ENCODE results near the gene VOPP1.
"Not testable (repeated sequence)": the region's sequence is repeated elsewhere in the genome, so short reads cannot be mapped to it uniquely, and the experiment has no call there.

Gene VOPP1

GRCh38 chr7:55514546-55515265, 57.6 kb downstream of the VOPP1 start:
- TF ChIP-seq CTCF (IDR thresholded peaks at IDR 0.05; ENCODE audit: low read depth, low read length), result no peak
- Histone ChIP-seq H3K27ac (no peak overlapping the region), H3K9me3 (ENCODE audit: severe bottlenecking) (no peaks in the 10 kb centered on the region), H3K27me3 (ENCODE audit: insufficient read depth, low read depth, severe bottlenecking) (no peaks in the 10 kb centered on the region), H3K36me3 (peaks cover 11% of the 10 kb centered on the region), H3K4me3 (ENCODE audit: low read depth, low read length) (no peak overlapping the region)
- no peak for DNase-seq

GRCh38 chr7:55513868-55514267, 58.4 kb downstream of the VOPP1 start:
- Histone ChIP-seq H3K36me3 (peaks cover 11% of the 10 kb centered on the region), H3K27me3 (ENCODE audit: insufficient read depth, low read depth, severe bottlenecking) (no peaks in the 10 kb centered on the region), H3K27ac (no peak overlapping the region), H3K9me3 (ENCODE audit: severe bottlenecking) (no peaks in the 10 kb centered on the region), H3K4me3 (ENCODE audit: low read depth, low read length) (no peak overlapping the region)
- no peak for DNase-seq
- no peak for TF ChIP-seq CTCF (IDR thresholded peaks at IDR 0.05; ENCODE audit: low read depth, low read length)

GRCh38 chr7:55512635-55513191, 59.6 kb downstream of the VOPP1 start:
- no peaks in the 10 kb centered on the region for H3K27me3 ChIP-seq (ENCODE audit: insufficient read depth, low read depth, severe bottlenecking)
- H3K9me3 ChIP-seq (ENCODE audit: severe bottlenecking), result no peaks in the 10 kb centered on the region
- no peak overlapping the region for H3K4me3 ChIP-seq (ENCODE audit: low read depth, low read length)
- no peak for TF ChIP-seq CTCF (IDR thresholded peaks at IDR 0.05; ENCODE audit: low read depth, low read length)
- DNase-seq, result no peak
- peaks cover 10% of the 10 kb centered on the region for H3K36me3 ChIP-seq
- no peak overlapping the region for H3K27ac ChIP-seq

- Histone ChIP-seq H3K27me3 (ENCODE audit: insufficient read depth, low read depth, severe bottlenecking) (no peaks in the 10 kb centered on the region), H3K36me3 (peaks cover 2% of the 10 kb centered on the region), H3K27ac (no peak overlapping the region), H3K4me3 (ENCODE audit: low read depth, low read length) (no peak overlapping the region), H3K9me3 (ENCODE audit: severe bottlenecking) (no peaks in the 10 kb centered on the region)
- TF ChIP-seq CTCF (IDR thresholded peaks at IDR 0.05; ENCODE audit: low read depth, low read length), result no peak
- no peak for DNase-seq
Measured at GRCh38 chr7:55510621-55511020, 61.7 kb downstream of the VOPP1 start.

- not testable (repeated sequence) for H3K36me3 ChIP-seq; H3K27me3 ChIP-seq (ENCODE audit: insufficient read depth, low read depth, severe bottlenecking); H3K4me3 ChIP-seq (ENCODE audit: low read depth, low read length); H3K9me3 ChIP-seq (ENCODE audit: severe bottlenecking); DNase-seq; H3K27ac ChIP-seq
Measured at GRCh38 chr7:55510206-55510605, 62.1 kb downstream of the VOPP1 start.

- Histone ChIP-seq H3K4me3 (ENCODE audit: low read depth, low read length) (no peak overlapping the region), H3K9me3 (ENCODE audit: severe bottlenecking) (no peaks in the 10 kb centered on the region), H3K27me3 (ENCODE audit: insufficient read depth, low read depth, severe bottlenecking) (no peaks in the 10 kb centered on the region), H3K27ac (no peak overlapping the region), H3K36me3 (no peaks in the 10 kb centered on the region)
- no peak for DNase-seq
- no peak for TF ChIP-seq CTCF (IDR thresholded peaks at IDR 0.05; ENCODE audit: low read depth, low read length)
Measured at GRCh38 chr7:55509322-55509721, 63.0 kb downstream of the VOPP1 start.
